Neuron (in vitro differentiated cells): ENCODE data around the gene TOE1.
A peak's percentile ranks its signal among the peaks of the same experiment; 100 is the strongest.

Experiments
- H2AFZ ChIP-seq: one replicate; pipeline ENCODE4 v1.6.1; 2013; ENCODE audit warnings: low read depth, mild to moderate bottlenecking, inconsistent platforms, low read length, moderate library complexity
- H3K27me3 ChIP-seq: one replicate; pipeline ENCODE4 v1.6.1; 2013; ENCODE audit warnings: low read length; ENCODE audit not compliant: insufficient read depth
- H3K36me3 ChIP-seq: one replicate; pipeline ENCODE4 v1.6.1; 2013; ENCODE audit warnings: low read length; ENCODE audit not compliant: insufficient read depth
- H3K4me1 ChIP-seq: one replicate; pipeline ENCODE4 v1.6.1; 2013; ENCODE audit warnings: low read length; ENCODE audit not compliant: insufficient read depth
- H3K4me3 ChIP-seq: 2 replicates; pipeline ENCODE4 v1.5.1; 2013; ENCODE audit warnings: mild to moderate bottlenecking, low read length, moderate library complexity
- H3K9me3 ChIP-seq: one replicate; pipeline ENCODE4 v1.6.1; 2013; ENCODE audit warnings: low read length

The TOE1 gene

GRCh38 chr1:45332346-45332720 lies 7.6 kb upstream of the TOE1 start:
- Histone ChIP-seq H2AFZ (no peak overlapping the region), H3K4me3 (no peak overlapping the region), H3K9me3 (peaks cover under 1% of the 10 kb centered on the region), H3K36me3 (peaks cover 46% of the 10 kb centered on the region), H3K4me1 (no peaks in the 10 kb centered on the region), H3K27me3 (no peaks in the 10 kb centered on the region)

- H2AFZ ChIP-seq, result no peak overlapping the region
- H3K4me1 ChIP-seq, result peaks cover 5% of the 10 kb centered on the region
- H3K4me3 ChIP-seq, result no peak overlapping the region
- H3K27me3 ChIP-seq, result no peaks in the 10 kb centered on the region
- peaks cover 35% of the 10 kb centered on the region for H3K36me3 ChIP-seq
- no peaks in the 10 kb centered on the region for H3K9me3 ChIP-seq
These were observed 5.4 kb upstream of the TOE1 start for GRCh38 chr1:45334308-45335245.

GRCh38 chr1:45335855-45336324 lies 4.1 kb upstream of the TOE1 start:
- Histone ChIP-seq H3K4me1 (peaks cover 7% of the 10 kb centered on the region), H3K27me3 (no peaks in the 10 kb centered on the region), H2AFZ (no peak overlapping the region), H3K36me3 (peaks cover 32% of the 10 kb centered on the region), H3K4me3 (no peak overlapping the region), H3K9me3 (no peaks in the 10 kb centered on the region)

GRCh38 chr1:45337630-45338325 lies 2.2 kb upstream of the TOE1 start:
- peaks cover 32% of the 10 kb centered on the region for H3K36me3 ChIP-seq
- H3K9me3 ChIP-seq, result no peaks in the 10 kb centered on the region
- no peaks in the 10 kb centered on the region for H3K27me3 ChIP-seq
- H3K4me3 ChIP-seq, result no peak overlapping the region
- no peak overlapping the region for H2AFZ ChIP-seq
- peaks cover 12% of the 10 kb centered on the region for H3K4me1 ChIP-seq

GRCh38 chr1:45340816-45341466 lies 971 bp downstream of the TOE1 start:
- H3K9me3 ChIP-seq, result no peaks in the 10 kb centered on the region
- H3K4me1 ChIP-seq, result peaks cover 12% of the 10 kb centered on the region
- no peaks in the 10 kb centered on the region for H3K27me3 ChIP-seq
- H3K4me3 ChIP-seq, result peak overlapping the region; percentile 54
- H2AFZ ChIP-seq, result peak overlapping the region; percentile 84
- peaks cover 38% of the 10 kb centered on the region for H3K36me3 ChIP-seq

GRCh38 chr1:45344499-45344898 lies 4.5 kb downstream of the TOE1 start:
- peaks cover 38% of the 10 kb centered on the region for H3K36me3 ChIP-seq
- no peak overlapping the region for H3K4me3 ChIP-seq
- no peaks in the 10 kb centered on the region for H3K27me3 ChIP-seq
- no peaks in the 10 kb centered on the region for H3K9me3 ChIP-seq
- H2AFZ ChIP-seq, result no peak overlapping the region
- H3K4me1 ChIP-seq, result peaks cover 7% of the 10 kb centered on the region

GRCh38 chr1:45345014-45345413 lies 5.0 kb downstream of the TOE1 start:
- H3K36me3 ChIP-seq, result peaks cover 38% of the 10 kb centered on the region

GRCh38 chr1:45346473-45346872 lies 6.5 kb downstream of the TOE1 start:
- Histone ChIP-seq H3K4me3 (no peak overlapping the region), H3K9me3 (no peaks in the 10 kb centered on the region), H3K36me3 (peaks cover 33% of the 10 kb centered on the region), H2AFZ (no peak overlapping the region), H3K4me1 (no peaks in the 10 kb centered on the region), H3K27me3 (no peaks in the 10 kb centered on the region)

More at GRCh38 chr1:45345014-45345413, 5.0 kb downstream of the TOE1 start:
- peaks cover 7% of the 10 kb centered on the region for H3K4me1 ChIP-seq
- H3K27me3 ChIP-seq, result no peaks in the 10 kb centered on the region
- H2AFZ ChIP-seq, result no peak overlapping the region
- H3K4me3 ChIP-seq, result no peak overlapping the region
- H3K9me3 ChIP-seq, result no peaks in the 10 kb centered on the region

- Histone ChIP-seq H3K4me3 (no peak overlapping the region), H3K36me3 (peaks cover 19% of the 10 kb centered on the region), H3K9me3 (no peaks in the 10 kb centered on the region)
These were observed 8.1 kb downstream of the TOE1 start for GRCh38 chr1:45348020-45348419.

GRCh38 chr1:45348609-45348965 lies 8.6 kb downstream of the TOE1 start:
- no peak overlapping the region for H3K4me3 ChIP-seq
- H3K4me1 ChIP-seq, result no peaks in the 10 kb centered on the region
- peaks cover 13% of the 10 kb centered on the region for H3K36me3 ChIP-seq
- H2AFZ ChIP-seq, result no peak overlapping the region
- H3K27me3 ChIP-seq, result no peaks in the 10 kb centered on the region
- no peaks in the 10 kb centered on the region for H3K9me3 ChIP-seq

More at GRCh38 chr1:45348020-45348419, 8.1 kb downstream of the TOE1 start:
- no peak overlapping the region for H2AFZ ChIP-seq
- H3K4me1 ChIP-seq, result no peaks in the 10 kb centered on the region
- no peaks in the 10 kb centered on the region for H3K27me3 ChIP-seq

- Histone ChIP-seq H3K27me3 (no peaks in the 10 kb centered on the region), H3K36me3 (peaks cover 8% of the 10 kb centered on the region)
These were observed 9.2 kb downstream of the TOE1 start for GRCh38 chr1:45348966-45349677.

GRCh38 chr1:45351508-45351907 lies 11.5 kb downstream of the TOE1 start:
- H3K4me3 ChIP-seq, result no peak overlapping the region
- no peaks in the 10 kb centered on the region for H3K27me3 ChIP-seq
- H2AFZ ChIP-seq, result no peak overlapping the region
- no peaks in the 10 kb centered on the region for H3K9me3 ChIP-seq
- no peaks in the 10 kb centered on the region for H3K36me3 ChIP-seq
- no peaks in the 10 kb centered on the region for H3K4me1 ChIP-seq

More at GRCh38 chr1:45348966-45349677, 9.2 kb downstream of the TOE1 start:
- Histone ChIP-seq H2AFZ (no peak overlapping the region), H3K4me1 (no peaks in the 10 kb centered on the region), H3K4me3 (no peak overlapping the region), H3K9me3 (no peaks in the 10 kb centered on the region)
